Naive thymus-derived CD4-positive, alpha-beta T cell (primary cell): ENCODE measurements around the gene MPDU1. TPM values are rescaled to one million over a fixed set of nuclear protein-coding genes. Genes with fewer than 3 reads are reported as not detected.
A peak's percentile ranks its signal among the peaks of the same experiment; 100 is the strongest.

Experiments used
- ATAC-seq: fragments of 150-1000 bp; cut with Tn5 transposase; 2 replicates; pipeline ENCODE4 v1.10.0; 2021; ENCODE audit warnings: mild to moderate bottlenecking, moderate library complexity
- CTCF ChIA-PET: fragments of 350-600 bp; sonication (Branson Sonifier 250); formaldehyde crosslinking; loops from one replicate; lab custom pipeline; 2021; ENCODE audit warnings: antibody characterized with exemption; lab: Charles Lee
- POLR2A ChIA-PET: fragments of 350-600 bp; sonication (Branson Sonifier 250); formaldehyde crosslinking; loops from one replicate; lab custom pipeline; 2021; ENCODE audit warnings: antibody characterized with exemption, inconsistent platforms; lab: Charles Lee
- DNase-seq, 9 donors: peaks; one replicate each; pipeline versions ENCODE4 v3.0.0 to v3.0.0-alpha.2; 2020 to 2022; ENCODE audit warnings: mixed read lengths in 1 of 9
- H3K27ac ChIP-seq: one replicate; pipeline ENCODE4 v1.7.0; 2013; ENCODE audit warnings: mild to moderate bottlenecking, low read depth, low read length, moderate library complexity
- H3K27me3 ChIP-seq, 2 donors: one replicate each; pipeline ENCODE4 v1.7.0; 2013; ENCODE audit warnings: low read length in 2 of 2, mild to moderate bottlenecking in 2 of 2, moderate library complexity in 2 of 2; ENCODE audit not compliant: control insufficient read depth in 2 of 2, insufficient read depth in 2 of 2
- H3K36me3 ChIP-seq, 3 experiments: 1 replicate in 2 of 3; 2 replicates in 1 of 3; pipeline ENCODE4 v1.7.0; 2013; ENCODE audit warnings: low read length in 3 of 3, mild to moderate bottlenecking in 3 of 3, moderate library complexity in 1 of 3; ENCODE audit not compliant: insufficient read depth in 3 of 3, control insufficient read depth in 2 of 3
- H3K4me1 ChIP-seq, 2 donors: one replicate each; pipeline ENCODE4 v1.7.0; 2013; ENCODE audit warnings: low read length in 2 of 2, mild to moderate bottlenecking in 2 of 2, moderate library complexity in 1 of 2; ENCODE audit not compliant: control insufficient read depth in 2 of 2, insufficient read depth in 2 of 2
- H3K4me3 ChIP-seq: 2 replicates; pipeline ENCODE4 v1.7.0; 2013; ENCODE audit warnings: mild to moderate bottlenecking, low read length
- H3K9me3 ChIP-seq, 3 experiments: 1 replicate in 2 of 3; 2 replicates in 1 of 3; pipeline ENCODE4 v1.7.0; 2013; ENCODE audit warnings: low read length in 3 of 3; ENCODE audit not compliant: control insufficient read depth in 2 of 3
- H3K27ac Mint-ChIP-seq, 9 donors: one replicate each; pipeline ENCODE4 v1.8.0; 2020 to 2022; ENCODE audit warnings: mixed read lengths in 9 of 9, mild to moderate bottlenecking in 8 of 9, moderate library complexity in 5 of 9, inconsistent platforms in 2 of 9
- H3K27me3 Mint-ChIP-seq, 5 donors: one replicate each; pipeline ENCODE4 v1.8.0; 2021 to 2022; ENCODE audit warnings: mixed read lengths in 5 of 5, mild to moderate bottlenecking in 1 of 5
- H3K36me3 Mint-ChIP-seq, 5 donors: one replicate each; pipeline ENCODE4 v1.8.0; 2020 to 2022; ENCODE audit warnings: mixed read lengths in 5 of 5, mild to moderate bottlenecking in 3 of 5, inconsistent platforms in 1 of 5
- H3K4me1 Mint-ChIP-seq, 7 donors: one replicate each; pipeline ENCODE4 v1.8.0; 2020 to 2022; ENCODE audit warnings: mixed read lengths in 7 of 7, mild to moderate bottlenecking in 3 of 7, inconsistent platforms in 1 of 7
- H3K4me3 Mint-ChIP-seq, 10 donors: one replicate each; pipeline ENCODE4 v1.8.0; 2020 to 2022; ENCODE audit warnings: mild to moderate bottlenecking in 10 of 10, mixed read lengths in 10 of 10, moderate library complexity in 6 of 10, inconsistent platforms in 2 of 10
- H3K9me3 Mint-ChIP-seq, 11 donors: one replicate each; pipeline ENCODE4 v1.8.0; 2020 to 2022; ENCODE audit warnings: mixed read lengths in 11 of 11, mild to moderate bottlenecking in 4 of 11, inconsistent platforms in 1 of 11, moderate library complexity in 1 of 11
- intact Hi-C, 2 donors: fragments of 100-400 bp; cut with micrococcal nuclease; formaldehyde crosslinking; loops; one replicate each; pipeline ENCODE4 v1.15.1; 2023
- polyA plus RNA-seq, 2 donors: library from polyadenylated mRNA; unstranded; fragments of 300-500 nt; fragmentation: Illumina TruSeq; gene quantifications; one replicate each; pipeline ENCODE4 v1.2.3, GENCODE V29; 2021
- total RNA-seq, 6 experiments: library from RNA in 5 of 6; stranded (reverse) in 5 of 6; gene quantifications; 1 replicate in 5 of 6; 2 replicates in 1 of 6; pipeline ENCODE4 v1.2.3 and lab custom pipeline; 2021 to 2026

MPDU1 gene
- total and polyA plus RNA-seq, 7 experiments from 2014 or later: 25.4 to 79.8 (median 39.1) TPM

DNA sequence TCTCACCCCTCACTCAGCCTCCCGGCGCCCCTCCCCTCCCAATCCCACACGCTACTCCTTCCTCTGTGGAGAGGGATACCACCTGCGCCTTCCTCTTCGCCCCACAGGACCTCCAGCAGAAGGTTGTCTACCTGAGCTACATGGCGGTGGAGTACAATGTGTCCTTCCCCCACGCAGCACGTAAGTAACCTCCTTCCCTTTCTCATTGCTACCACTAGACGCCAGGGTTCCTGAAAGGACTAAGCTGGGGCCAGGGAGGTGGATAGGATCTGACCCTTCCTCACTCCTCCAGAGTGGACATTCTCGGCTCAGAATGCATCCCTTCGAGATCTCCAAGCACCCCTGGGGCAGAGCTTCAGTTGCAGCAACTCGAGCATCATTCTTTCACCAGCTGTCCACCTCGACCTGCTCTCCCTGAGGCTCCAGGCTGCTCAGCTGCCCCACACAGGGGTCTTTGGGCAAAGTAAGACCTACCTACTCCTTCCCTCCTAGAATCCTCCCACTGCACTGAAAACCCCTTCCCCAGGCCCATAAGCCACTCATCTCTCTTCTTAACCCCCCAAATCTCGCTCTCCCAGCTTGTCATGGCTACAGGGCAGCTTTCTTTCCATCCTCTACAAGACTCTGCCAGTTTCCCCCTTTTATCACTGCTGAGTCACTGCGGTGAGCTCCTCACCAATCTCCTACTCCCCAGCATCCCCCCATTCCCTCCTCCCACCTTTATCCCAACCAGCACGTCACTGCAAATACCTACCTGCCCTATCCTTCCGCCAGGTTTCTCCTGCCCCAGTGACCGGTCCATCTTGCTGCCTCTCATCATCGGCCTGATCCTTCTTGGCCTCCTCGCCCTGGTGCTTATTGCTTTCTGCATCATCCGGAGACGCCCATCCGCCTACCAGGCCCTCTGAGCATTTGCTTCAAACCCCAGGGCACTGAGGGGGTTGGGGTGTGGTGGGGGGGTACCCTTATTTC, 2.8 kb upstream of the MPDU1 start:
- H3K4me1 Mint-ChIP-seq: peaks cover 40 to 84% (median 72%) of the 10 kb centered on the region in 7 donors
- peak overlapping the region; percentile 48 to 90 (median 82) for H3K27ac Mint-ChIP-seq
- no peak overlapping the region for H3K4me3 ChIP-seq
- peaks cover 21 to 34% (median 25%) of the 10 kb centered on the region in 3 experiments for H3K36me3 ChIP-seq
- ATAC-seq (no peak), DNase-seq (peak in 1 of 9 donors; percentile 21)
- H3K27me3 ChIP-seq: no peaks in the 10 kb centered on the region
- no peak overlapping the region for H3K27ac ChIP-seq
- no peaks in the 10 kb centered on the region for H3K9me3 ChIP-seq
- H3K27me3 Mint-ChIP-seq: no peaks in the 10 kb centered on the region
- H3K9me3 Mint-ChIP-seq: peaks cover 0 to 8% (median 0%) of the 10 kb centered on the region in 11 donors
- intact Hi-C loops: no loop called here
- POLR2A ChIA-PET: interaction anchor here (1.1 to 6.8 kb wide), 6 partner anchors 8 to 106 kb away, joined by 4 to 108 read pairs (median 12); partner anchors contain the start of genes FXR2, SOX15, TP53 and WRAP53
- H3K36me3 Mint-ChIP-seq: peaks cover 0 to 39% (median 20%) of the 10 kb centered on the region in 5 donors
- H3K4me1 ChIP-seq: peaks cover 34 to 35% of the 10 kb centered on the region in 2 donors
- peak overlapping the region in 5 of 10 donors; percentile 28 to 51 (median 43) for H3K4me3 Mint-ChIP-seq
- CTCF ChIA-PET: interaction anchor here (1.7 kb wide), 2 partner anchors 8 to 20 kb away, joined by 6 to 8 read pairs; partner anchors contain the start of gene SOX15

DNA sequence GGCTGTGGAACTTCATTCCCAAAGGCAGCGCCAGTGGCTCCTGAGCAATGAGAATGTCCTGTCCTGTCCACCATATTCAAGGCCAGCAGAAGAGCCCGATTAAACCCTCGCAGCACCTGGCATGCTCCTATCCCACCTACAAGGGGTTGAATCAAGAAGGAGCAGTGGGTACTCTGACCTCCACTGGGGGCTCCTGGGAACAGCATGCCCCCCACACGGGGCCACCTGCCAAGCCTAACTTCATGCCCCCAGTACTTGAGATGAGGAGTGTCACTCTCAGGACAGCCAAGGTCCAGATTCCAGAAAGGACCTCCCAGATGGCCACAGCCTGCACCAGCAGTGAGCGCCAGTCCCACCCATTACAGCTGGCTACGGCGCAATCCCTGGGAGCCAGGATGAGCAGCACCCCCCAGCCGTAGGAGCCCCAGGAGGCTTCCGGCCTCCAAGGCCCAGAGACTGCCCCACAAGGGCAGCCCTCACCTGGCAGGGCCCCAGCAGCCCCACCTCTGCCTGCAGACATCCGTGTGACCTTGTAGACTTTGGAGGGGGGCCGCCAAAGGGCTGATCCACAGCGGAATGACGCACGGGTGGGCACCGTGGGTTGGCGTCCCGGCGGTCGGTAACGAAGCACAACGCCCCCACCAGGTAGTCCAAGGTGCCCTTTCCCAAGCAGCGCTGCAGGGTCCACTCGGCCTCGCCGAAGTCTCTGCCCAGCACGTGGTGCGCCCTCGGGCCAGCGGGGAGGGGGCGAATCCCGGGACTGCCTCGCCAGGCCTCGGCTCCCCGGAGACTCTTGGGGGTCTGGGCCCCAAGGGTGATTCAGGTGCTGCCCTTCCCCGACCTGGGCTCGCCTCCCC, 1.0 kb upstream of the MPDU1 start:
- peak in 1 of 9 donors; percentile 24 for DNase-seq
- peaks cover 33 to 68% (median 62%) of the 10 kb centered on the region in 7 donors for H3K4me1 Mint-ChIP-seq
- peaks cover 28 to 35% of the 10 kb centered on the region in 2 donors for H3K4me1 ChIP-seq

DNA sequence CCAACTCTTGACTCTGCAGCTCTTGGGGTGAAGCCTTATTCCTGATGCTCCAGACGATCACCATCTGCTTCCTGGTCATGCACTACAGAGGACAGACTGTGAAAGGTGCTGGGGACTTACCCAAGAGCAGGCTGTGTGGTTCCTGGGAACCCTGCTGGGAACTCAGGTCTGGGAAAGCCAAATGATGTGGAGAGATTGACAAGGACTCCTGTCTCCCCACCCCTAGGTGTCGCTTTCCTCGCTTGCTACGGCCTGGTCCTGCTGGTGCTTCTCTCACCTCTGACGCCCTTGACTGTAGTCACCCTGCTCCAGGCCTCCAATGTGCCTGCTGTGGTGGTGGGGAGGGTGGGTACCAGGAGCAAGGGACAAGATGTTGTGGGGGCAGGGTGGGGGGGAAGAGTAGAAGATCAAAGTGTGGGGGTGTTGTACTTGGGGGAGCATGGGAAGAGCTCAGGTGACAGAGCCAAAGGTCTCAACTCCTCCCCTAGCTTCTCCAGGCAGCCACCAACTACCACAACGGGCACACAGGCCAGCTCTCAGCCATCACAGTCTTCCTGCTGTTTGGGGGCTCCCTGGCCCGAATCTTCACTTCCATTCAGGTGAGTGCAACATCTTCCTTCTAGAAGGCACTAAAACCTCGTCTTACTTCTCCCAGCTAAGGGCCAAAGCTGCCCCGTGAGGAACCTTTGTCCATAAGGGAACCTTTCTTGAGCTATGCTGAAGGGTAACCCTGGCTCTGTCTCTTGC, 3.2 kb downstream of the MPDU1 start:
- ATAC-seq: no peak
- H3K4me1 Mint-ChIP-seq: peaks cover 21 to 35% (median 28%) of the 10 kb centered on the region in 7 donors
- POLR2A ChIA-PET: interaction anchor here (0.6 to 6.8 kb wide), 6 partner anchors 13 to 226 kb away, joined by 3 to 108 read pairs (median 4); partner anchors contain the start of genes FXR2 and WRAP53
- peak overlapping the region in 2 of 10 donors; percentile 17 to 41 for H3K4me3 Mint-ChIP-seq
- DNase-seq: no peak
- no peaks in the 10 kb centered on the region for H3K27me3 ChIP-seq
- H3K36me3 ChIP-seq: peaks cover 0 to 40% (median 11%) of the 10 kb centered on the region in 3 experiments
- H3K9me3 Mint-ChIP-seq: no peaks in the 10 kb centered on the region
- no peaks in the 10 kb centered on the region for H3K9me3 ChIP-seq
- CTCF ChIA-PET: interaction anchor here (0.7 to 1.4 kb wide), 3 partner anchors 13 to 64 kb away, joined by 3 to 6 read pairs (median 4); no protein-coding TSS in a partner anchor
- peaks cover 17 to 29% of the 10 kb centered on the region in 2 donors for H3K4me1 ChIP-seq
- H3K36me3 Mint-ChIP-seq: peaks cover 0 to 16% (median 3%) of the 10 kb centered on the region in 5 donors
- H3K27me3 Mint-ChIP-seq: no peaks in the 10 kb centered on the region
- H3K4me3 ChIP-seq: no peak overlapping the region
- intact Hi-C loops: no loop called here
- H3K27ac ChIP-seq: no peak overlapping the region
- H3K27ac Mint-ChIP-seq: peak overlapping the region in 2 of 9 donors; percentile 8 to 38

More for the DNA sequence above, 1.0 kb upstream of the MPDU1 start:
- Histone ChIP-seq H3K4me3 (peak overlapping the region; percentile 100), H3K36me3 (peaks cover 7 to 29% (median 7%) of the 10 kb centered on the region in 3 experiments), H3K27ac (peak overlapping the region; percentile 95), H3K27me3 (no peaks in the 10 kb centered on the region), H3K9me3 (no peaks in the 10 kb centered on the region)
- Mint-ChIP-seq H3K4me3 (peak overlapping the region; percentile 48 to 100 (median 81)), H3K9me3 (peaks cover 0 to 7% (median 0%) of the 10 kb centered on the region in 11 donors), H3K27me3 (no peaks in the 10 kb centered on the region), H3K27ac (peak overlapping the region; percentile 75 to 100 (median 98)), H3K36me3 (peaks cover 2 to 25% (median 10%) of the 10 kb centered on the region in 5 donors)
- ChIA-PET POLR2A (interaction anchor here (1.2 to 6.8 kb wide), 13 partner anchors 9 to 547 kb away, joined by 3 to 108 read pairs (median 15); partner anchors contain the start of genes FXR2, GPS2, SENP3 and SLC16A13), CTCF (interaction anchor here (0.6 to 2.8 kb wide), 9 partner anchors 22 to 511 kb away, joined by 3 to 18 read pairs (median 3); partner anchors contain the start of genes FXR2, SENP3 and TP53)
- intact Hi-C loops: loop anchor here (1.0 kb wide), 6 partner anchors 9 to 106 kb away; partner anchors contain the start of genes FXR2 (in 1 of the 2), POLR2A (in 1 of the 2), SENP3 (in 1 of the 2) and WRAP53 (in 1 of the 2)
- ATAC-seq: no peak

DNA sequence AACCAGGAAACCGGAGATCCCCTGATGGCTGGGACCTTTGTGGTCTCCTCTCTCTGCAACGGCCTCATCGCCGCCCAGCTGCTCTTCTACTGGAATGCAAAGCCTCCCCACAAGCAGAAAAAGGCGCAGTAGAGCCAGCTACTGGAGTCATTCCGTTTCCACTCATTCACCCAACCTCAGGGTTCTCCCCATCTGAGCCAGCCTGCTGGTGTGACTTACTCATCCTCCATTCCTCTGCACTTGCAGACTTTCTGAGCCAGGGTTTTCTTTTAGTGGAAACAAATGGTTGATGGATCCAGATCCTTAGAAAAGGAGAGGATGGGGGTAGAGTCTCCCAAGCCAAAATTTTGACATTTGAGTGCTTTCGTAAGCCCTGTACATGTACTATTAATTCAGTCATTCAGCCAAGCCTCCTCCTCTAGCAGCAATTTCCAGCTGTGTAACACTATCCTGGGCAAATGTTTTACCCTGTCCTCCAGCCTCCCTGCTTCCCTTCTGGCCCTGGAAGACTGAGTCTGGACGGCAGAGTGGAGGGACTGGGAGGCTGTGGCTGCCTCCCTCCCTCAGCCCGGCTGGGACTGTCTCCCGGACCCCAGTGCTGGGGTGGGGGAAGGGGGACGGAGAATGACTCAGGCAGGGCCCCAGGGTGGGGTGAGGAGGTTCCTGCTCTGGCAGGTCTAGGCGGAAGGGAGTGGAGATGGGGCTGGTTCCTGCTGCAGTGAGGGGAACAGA, 3.9 kb downstream of the MPDU1 start:
- no peak overlapping the region for H3K4me3 ChIP-seq
- no peaks in the 10 kb centered on the region for H3K9me3 ChIP-seq
- Mint-ChIP-seq H3K4me1 (peaks cover 15 to 27% (median 22%) of the 10 kb centered on the region in 7 donors), H3K9me3 (no peaks in the 10 kb centered on the region), H3K4me3 (peak overlapping the region in 1 of 10 donors; percentile 17), H3K27me3 (no peaks in the 10 kb centered on the region), H3K36me3 (peaks cover 0 to 20% (median 3%) of the 10 kb centered on the region in 5 donors), H3K27ac (peak overlapping the region in 3 of 9 donors; percentile 16 to 38 (median 18))
- no peak overlapping the region for H3K27ac ChIP-seq
- POLR2A ChIA-PET: interaction anchor here (0.6 to 4.7 kb wide), 6 partner anchors 14 to 227 kb away, joined by 3 to 34 read pairs (median 4); partner anchors contain the start of genes FXR2, WRAP53 and ZBTB4
- DNase-seq: no peak
- intact Hi-C loops: loop anchor here in 1 of 2 donors (2.0 kb wide), 2 partner anchors 15 to 65 kb away; no protein-coding TSS in a partner anchor
- no peaks in the 10 kb centered on the region for H3K27me3 ChIP-seq
- H3K36me3 ChIP-seq: peaks cover 0 to 47% (median 19%) of the 10 kb centered on the region in 3 experiments
- CTCF ChIA-PET: interaction anchor here (1.1 to 1.4 kb wide), 2 partner anchors 13 to 64 kb away, joined by 4 to 6 read pairs; no protein-coding TSS in a partner anchor
- H3K4me1 ChIP-seq: peaks cover 17 to 22% of the 10 kb centered on the region in 2 donors
- ATAC-seq: no peak
